ENCODE measurements around the gene AKAP8L. TPM values are rescaled to one million over a fixed set of nuclear protein-coding genes. Genes with fewer than 3 reads are reported as not detected.
A peak's percentile ranks its signal among the peaks of the same experiment; 100 is the strongest.
"Not testable (repeated sequence)": the region's sequence is repeated elsewhere in the genome, so short reads cannot be mapped to it uniquely, and the experiment has no call there.

AKAP8L gene
- total RNA-seq, 1 experiment from 2014 or later = 51.8 TPM

DNA sequence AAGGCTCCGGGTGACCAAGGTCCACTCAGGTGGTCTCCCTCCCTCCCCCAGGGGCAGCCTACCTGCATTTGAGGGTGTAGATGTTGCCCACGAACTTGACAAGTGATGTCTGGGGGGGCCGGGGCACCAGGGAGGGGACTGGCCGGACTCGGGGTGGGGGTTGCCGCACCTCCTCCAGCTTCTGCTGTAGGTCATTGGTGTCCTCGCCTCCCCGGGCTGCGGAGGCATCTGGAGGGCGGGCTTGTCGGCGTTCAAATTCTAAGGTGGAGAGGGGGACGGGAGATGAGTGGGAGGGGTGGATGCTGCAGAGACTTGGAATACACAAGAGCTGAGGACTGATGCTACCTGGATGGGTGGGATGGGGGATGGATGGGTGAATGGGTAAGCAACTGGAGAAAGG lies 5.3 kb upstream of the AKAP8L start:
- DNase-seq (ENCODE audit: low read depth) = no peak
- in situ Hi-C loops (cut with HindIII; ENCODE audit: low pct_unique_long_range_greater_than_20kb, low sequenced_read_pairs) = no loop called here

DNA sequence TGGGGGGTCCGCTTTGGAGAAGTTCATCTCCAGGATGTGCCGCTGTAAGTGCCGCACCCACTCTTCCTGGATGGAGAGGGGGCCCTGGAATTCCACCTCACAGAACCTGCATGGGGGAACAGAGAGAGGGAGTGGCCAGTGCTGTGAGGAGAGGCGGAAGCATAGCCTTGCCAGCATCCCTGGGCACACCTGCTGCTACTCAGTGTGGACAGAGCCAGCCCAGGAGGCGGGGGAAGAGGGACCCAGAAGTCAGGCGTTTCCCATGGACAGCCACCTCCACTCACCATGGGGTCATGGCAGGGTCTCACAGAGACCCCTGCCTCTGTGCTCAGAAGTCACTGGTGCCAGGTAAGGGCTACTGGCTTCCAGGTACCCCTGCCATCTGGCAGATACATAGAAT lies 4.3 kb upstream of the AKAP8L start:
- in situ Hi-C loops (cut with HindIII; ENCODE audit: low pct_unique_long_range_greater_than_20kb, low sequenced_read_pairs) = no loop called here

DNA sequence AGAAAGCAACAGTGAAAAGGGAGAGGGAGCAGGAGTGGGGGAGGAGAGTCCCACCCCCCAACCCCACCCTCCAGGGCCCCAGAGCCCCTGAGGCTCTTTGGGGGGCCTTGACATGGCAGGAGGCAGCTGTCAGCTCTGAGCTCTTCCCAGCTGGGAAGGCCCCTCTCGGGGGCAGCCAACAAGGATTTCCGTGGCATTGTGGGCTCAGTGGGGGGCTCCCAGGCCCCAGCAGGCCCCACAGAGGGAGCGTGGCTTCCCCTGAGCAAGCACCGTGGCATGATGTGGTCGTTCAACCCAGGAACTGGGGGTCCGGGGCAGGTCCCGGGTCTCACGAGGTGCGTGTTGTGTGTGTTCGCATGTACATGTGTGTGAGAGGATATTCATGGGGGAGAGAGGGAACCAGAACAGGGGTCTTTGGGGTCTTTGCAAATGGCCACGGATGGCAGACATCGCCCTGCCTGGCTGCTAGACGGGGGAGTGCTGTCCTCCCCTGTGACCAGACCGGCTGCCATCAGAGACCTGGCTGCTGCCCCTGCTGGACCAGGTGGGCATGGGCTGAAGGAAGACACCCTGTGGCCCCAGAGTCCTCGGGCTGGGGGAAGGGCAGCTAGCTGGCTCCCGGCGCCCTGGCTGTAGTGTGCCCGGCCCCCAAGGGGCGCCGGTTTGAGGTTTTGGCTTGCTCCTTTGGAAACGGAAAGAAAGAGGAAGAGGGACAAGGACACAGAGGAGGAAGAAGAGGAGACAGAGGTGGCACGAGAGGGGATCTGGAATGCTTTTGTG lies 3.7 kb upstream of the AKAP8L start:
- in situ Hi-C loops (cut with HindIII; ENCODE audit: low pct_unique_long_range_greater_than_20kb, low sequenced_read_pairs) = no loop called here

More for the DNA sequence above, 4.3 kb upstream of the AKAP8L start:
- DNase-seq (ENCODE audit: low read depth) = no peak

GRCh38 chr19:15421721-15422260 lies 3.0 kb upstream of the AKAP8L start:
- no peak for DNase-seq (ENCODE audit: low read depth)
- in situ Hi-C loops (cut with HindIII; ENCODE audit: low pct_unique_long_range_greater_than_20kb, low sequenced_read_pairs) = no loop called here

More for the DNA sequence above, 3.7 kb upstream of the AKAP8L start:
- no peak for DNase-seq (ENCODE audit: low read depth)

DNA sequence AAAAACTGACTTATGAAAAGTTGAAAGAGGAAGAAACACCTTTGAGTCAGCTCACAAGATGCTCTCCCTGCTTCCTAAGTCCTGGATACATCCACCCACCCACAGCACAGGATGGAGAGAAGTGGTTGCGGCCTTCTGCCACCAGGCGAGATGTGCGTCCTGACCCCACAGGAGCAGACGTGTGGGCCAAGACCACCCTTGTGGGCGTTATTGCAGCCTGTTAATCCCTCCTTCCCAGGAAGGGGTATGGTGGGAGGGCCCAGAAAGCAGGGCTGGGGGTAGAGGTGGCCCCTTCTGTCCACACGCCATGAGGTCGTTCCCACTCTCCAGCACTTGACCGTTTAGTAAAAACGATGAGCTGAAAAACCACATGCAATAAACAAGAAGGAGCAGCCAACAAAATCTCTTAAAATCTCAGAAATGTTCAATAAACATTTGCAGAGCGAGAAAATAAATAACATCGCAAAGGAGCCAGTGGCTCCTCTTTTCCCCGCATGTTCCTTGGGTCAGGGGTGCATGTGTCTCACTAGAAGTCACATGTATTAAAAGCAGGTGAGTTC lies 2.4 kb upstream of the AKAP8L start:
- no peak for DNase-seq (ENCODE audit: low read depth)
- in situ Hi-C loops (cut with HindIII; ENCODE audit: low pct_unique_long_range_greater_than_20kb, low sequenced_read_pairs) = no loop called here

DNA sequence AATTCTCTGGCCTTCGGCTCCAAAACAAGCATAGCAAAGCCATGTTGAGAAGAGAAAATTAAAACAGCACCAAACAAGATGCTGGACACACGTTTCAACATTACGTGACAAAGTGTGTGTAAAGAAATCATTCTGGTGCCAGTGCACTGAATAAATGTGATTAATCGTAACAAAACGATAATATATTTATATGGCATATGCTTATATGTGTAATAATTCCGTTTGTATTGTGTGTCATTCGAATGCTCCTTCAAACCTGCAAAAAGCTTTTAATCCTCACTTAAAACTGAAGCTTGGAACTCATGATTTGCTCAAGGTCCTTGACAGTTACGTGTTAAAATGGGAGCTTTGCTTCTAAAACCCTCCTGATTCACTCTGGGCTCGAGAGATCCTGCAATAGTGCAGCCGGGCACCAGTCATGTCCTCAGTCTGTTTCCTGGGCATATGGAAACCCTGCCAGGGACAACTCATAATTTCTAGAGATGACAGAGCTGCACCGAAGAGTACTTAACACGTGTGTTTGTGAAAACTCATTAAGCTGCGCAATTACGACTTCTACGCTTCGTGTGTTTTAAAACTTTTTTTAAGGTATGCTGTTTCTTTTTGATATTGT lies 731 bp upstream of the AKAP8L start:
- in situ Hi-C loops (cut with HindIII; ENCODE audit: low pct_unique_long_range_greater_than_20kb, low sequenced_read_pairs) = no loop called here
- DNase-seq (ENCODE audit: low read depth) = no peak

GRCh38 chr19:15418231-15418578 lies 583 bp downstream of the AKAP8L start:
- in situ Hi-C loops (cut with HindIII; ENCODE audit: low pct_unique_long_range_greater_than_20kb, low sequenced_read_pairs) = no loop called here
- DNase-seq (ENCODE audit: low read depth) = no peak

GRCh38 chr19:15417699-15418098 lies 1.1 kb downstream of the AKAP8L start:
- DNase-seq (ENCODE audit: low read depth) = no peak
- in situ Hi-C loops (cut with HindIII; ENCODE audit: low pct_unique_long_range_greater_than_20kb, low sequenced_read_pairs) = no loop called here

GRCh38 chr19:15412832-15413231 lies 6.0 kb downstream of the AKAP8L start:
- no peak for DNase-seq (ENCODE audit: low read depth)
- in situ Hi-C loops (cut with HindIII; ENCODE audit: low pct_unique_long_range_greater_than_20kb, low sequenced_read_pairs) = no loop called here

GRCh38 chr19:15411351-15411750 lies 7.4 kb downstream of the AKAP8L start:
- in situ Hi-C loops (cut with HindIII; ENCODE audit: low pct_unique_long_range_greater_than_20kb, low sequenced_read_pairs); DNase-seq (ENCODE audit: low read depth): not testable (repeated sequence)

- in situ Hi-C loops (cut with HindIII; ENCODE audit: low pct_unique_long_range_greater_than_20kb, low sequenced_read_pairs) = no loop called here
Observed at GRCh38 chr19:15404780-15405211, 14.0 kb downstream of the AKAP8L start.

DNA sequence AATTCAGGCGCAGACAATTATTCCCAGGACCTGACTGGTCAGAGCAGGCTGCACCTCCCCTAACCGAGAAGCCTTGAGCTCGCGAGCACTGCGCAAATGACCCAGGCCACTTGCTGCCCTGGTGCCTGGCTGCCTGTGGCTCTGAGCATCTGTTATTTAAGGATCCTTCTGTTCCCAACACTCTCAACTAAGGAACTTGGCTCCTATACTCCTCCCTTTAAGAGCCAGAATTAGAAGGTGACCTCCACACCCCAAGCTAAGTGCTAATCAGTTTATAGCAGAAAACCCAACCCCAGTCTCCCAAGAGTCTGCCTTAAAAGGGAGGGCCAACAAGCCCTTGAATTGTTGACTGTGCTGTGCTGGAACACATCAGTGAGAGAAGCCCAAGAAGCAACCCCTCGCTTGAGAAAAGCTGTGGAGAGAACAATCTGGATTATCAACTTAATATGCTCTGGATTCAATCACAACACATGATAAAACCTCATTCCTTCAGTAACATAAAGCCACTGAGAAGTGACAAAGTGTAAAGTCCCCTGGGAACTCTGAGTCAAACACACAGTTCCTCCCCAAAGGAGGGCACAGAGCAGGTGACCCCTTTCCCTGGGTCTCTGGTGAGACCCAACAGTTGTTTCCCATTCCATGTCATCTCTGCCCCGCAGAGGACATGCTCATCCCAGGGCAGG lies 14.6 kb downstream of the AKAP8L start:
- in situ Hi-C loops (cut with HindIII; ENCODE audit: low pct_unique_long_range_greater_than_20kb, low sequenced_read_pairs) = no loop called here
- DNase-seq (ENCODE audit: low read depth) = no peak

More at GRCh38 chr19:15404780-15405211, 14.0 kb downstream of the AKAP8L start:
- peak; percentile 85 for DNase-seq (ENCODE audit: low read depth)

DNA sequence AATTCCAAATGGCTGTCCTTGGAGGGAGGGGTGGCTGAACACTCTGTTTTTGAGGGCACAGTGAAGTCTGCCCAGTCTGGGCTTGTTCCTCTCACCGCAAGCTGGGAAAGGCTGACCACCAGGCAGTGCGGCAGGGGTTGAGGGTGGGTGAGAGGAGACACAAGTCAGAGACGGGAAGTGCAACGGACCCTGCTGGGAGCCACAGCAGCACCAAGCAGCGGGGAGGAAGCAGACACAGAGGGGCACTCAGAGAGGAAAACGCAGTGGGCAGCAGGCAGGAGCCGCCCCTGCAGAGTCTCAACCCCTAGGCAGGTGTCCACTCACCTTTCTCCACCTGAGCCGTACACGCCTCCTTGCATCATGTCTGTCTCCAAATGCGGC lies 15.6 kb downstream of the AKAP8L start:
- in situ Hi-C loops (cut with HindIII; ENCODE audit: low pct_unique_long_range_greater_than_20kb, low sequenced_read_pairs) = no loop called here
- DNase-seq (ENCODE audit: low read depth) = no peak

DNA sequence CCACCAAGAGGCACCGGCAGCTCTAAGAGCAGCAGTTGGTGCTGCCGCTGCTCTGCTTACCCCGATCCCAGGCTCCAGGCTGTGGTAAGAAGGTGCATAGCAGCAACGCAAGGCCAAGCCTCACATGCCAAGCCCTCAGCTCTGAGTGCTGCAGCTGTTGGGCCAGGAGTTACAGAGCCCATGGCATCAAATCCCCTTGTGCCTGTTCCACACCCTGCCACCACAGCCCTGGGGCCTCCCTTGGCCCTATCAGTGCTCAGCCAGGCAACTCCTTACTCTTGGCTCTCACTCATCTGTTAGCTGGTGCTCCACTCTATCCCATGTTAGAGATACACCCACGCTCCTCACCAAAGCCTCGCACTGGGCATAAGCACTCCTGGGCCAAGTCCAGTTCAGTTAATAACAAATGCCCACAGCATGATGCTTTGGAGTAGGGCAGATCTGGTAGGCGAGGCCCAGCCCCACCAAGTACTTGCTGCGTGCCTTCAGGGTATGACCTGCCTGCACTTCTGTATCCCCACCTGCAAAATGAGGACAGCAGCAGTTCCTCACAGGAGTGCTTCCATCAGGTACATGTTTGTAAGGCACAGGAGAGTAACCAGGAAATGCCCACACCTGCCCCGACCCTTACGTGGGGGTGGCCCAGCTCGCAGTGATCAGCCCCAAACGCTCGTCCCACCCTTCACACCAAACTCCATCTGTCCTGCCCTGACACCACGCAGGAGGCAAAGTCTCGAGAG lies 16.2 kb downstream of the AKAP8L start:
- in situ Hi-C loops (cut with HindIII; ENCODE audit: low pct_unique_long_range_greater_than_20kb, low sequenced_read_pairs) = no loop called here
- DNase-seq (ENCODE audit: low read depth) = no peak

- in situ Hi-C loops (cut with HindIII; ENCODE audit: low pct_unique_long_range_greater_than_20kb, low sequenced_read_pairs) = no loop called here
Observed at GRCh38 chr19:15401397-15401710, 17.4 kb downstream of the AKAP8L start.

DNA sequence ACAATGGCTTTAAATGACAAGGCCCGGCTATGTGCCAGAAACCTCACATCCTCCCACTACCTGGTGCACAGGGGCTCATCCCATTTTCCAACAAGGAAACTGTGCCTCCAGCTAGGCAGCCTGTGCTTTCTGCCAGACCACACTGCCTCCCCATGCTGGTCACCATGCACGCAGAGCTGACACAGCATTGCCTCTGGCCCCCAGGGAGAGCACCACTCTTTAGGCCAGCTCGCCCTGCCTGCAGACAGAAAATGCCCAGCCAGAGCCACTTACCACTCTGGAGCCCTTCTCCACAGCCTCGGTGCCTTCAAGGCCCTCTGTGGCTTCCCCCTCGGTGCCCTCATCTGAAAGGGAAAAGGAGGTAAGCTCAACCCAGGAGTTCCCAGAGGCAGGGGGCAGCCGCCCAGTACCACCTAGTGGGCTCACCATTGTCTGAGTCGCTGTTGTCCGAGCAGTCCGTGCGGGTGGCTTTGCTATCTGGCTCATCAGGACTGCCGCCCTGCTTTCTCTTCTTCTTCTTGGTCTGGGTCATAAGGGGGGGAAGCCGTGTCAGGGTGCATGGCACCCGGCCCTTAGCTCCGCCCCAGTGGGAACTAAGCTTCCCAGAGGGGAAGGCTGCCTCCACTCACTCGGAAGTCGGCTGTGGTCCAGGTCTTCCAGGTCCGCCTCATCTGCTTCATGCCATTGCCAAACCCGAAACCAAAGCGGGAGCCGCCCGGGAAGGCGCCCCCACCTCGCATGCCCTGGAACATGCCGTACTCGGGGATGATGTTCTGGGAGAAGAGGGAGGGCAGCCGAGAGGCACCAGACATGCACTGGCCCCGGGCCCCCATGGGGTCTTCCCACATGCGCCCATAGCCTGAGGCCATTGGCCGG lies 18.0 kb downstream of the AKAP8L start:
- in situ Hi-C loops (cut with HindIII; ENCODE audit: low pct_unique_long_range_greater_than_20kb, low sequenced_read_pairs) = no loop called here
- no peak for DNase-seq (ENCODE audit: low read depth)

More at GRCh38 chr19:15401397-15401710, 17.4 kb downstream of the AKAP8L start:
- no peak for DNase-seq (ENCODE audit: low read depth)

DNA sequence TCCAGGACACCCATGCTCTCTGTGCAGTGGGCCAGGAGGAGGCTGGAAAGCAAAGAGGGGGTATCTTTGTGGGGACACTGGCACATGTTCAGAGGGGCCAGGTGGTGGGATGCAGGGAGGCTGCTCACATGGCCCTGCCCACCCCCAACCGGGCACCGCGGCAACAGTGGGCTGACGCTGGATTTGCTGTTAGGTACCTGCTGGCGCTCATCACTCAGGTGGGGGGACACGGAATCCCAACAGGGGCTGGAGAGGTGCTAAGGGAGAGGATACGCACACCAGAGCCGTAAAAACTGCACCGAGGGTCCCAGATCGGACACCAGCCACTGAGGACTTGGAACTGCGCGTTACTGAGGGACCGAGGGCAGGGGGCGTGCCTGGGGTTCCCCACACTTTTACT lies 19.2 kb downstream of the AKAP8L start:
- in situ Hi-C loops (cut with HindIII; ENCODE audit: low pct_unique_long_range_greater_than_20kb, low sequenced_read_pairs) = no loop called here
- DNase-seq (ENCODE audit: low read depth) = no peak

DNA sequence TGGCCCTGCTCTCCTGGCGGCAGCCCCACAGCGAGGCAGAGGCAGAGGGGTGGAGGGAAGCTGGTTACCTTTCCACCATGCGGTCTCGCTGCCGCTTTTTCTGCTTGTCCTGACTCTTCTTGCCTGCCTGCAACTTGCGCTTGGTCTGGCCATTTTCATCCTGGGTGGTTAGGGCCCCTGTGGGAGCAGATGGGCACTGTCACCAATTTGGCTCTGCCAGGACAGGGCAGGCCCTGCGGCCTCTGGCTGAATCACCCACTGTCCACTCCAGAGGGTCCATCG lies 19.6 kb downstream of the AKAP8L start:
- no peak for DNase-seq (ENCODE audit: low read depth)

More for the DNA sequence above, 19.6 kb downstream of the AKAP8L start:
- in situ Hi-C loops (cut with HindIII; ENCODE audit: low pct_unique_long_range_greater_than_20kb, low sequenced_read_pairs) = no loop called here
